Measurements from ENCODE around the gene ESR1. TPM values are rescaled to one million over a fixed set of nuclear protein-coding genes. Genes with fewer than 3 reads are reported as not detected.
"Not testable (repeated sequence)": the region's sequence is repeated elsewhere in the genome, so short reads cannot be mapped to it uniquely, and the experiment has no call there.

The ESR1 gene
- total and polyA plus RNA-seq, 12 donors, result 0.28 to 9.4 (median 3.8) TPM

- Histone ChIP-seq H3K4me1 (replicated peaks in 1 of 2) (no peaks in the 10 kb centered on the region), H3K27ac (no peak overlapping the region), H3K9me3 (replicated peaks in 1 of 3) (no peaks in the 10 kb centered on the region), H3K36me3 (replicated peaks in 1 of 2) (no peaks in the 10 kb centered on the region), H3K4me3 (no peak overlapping the region), H3K27me3 (no peaks in the 10 kb centered on the region)
- WGBS, 4 donors, result 45 to 62% (median 56%) methylated on average over 2 of the region's 2 CpGs
- no peak for TF ChIP-seq POLR2A (IDR thresholded peaks at IDR 0.05)
- TF ChIP-seq CTCF (IDR thresholded peaks at IDR 0.05), result no peak
- DNase-seq, result no peak
- intact Hi-C loops (cut with DNase I), result no loop called here
Measured at GRCh38 chr6:151963001-151963400, 155.5 kb downstream of the ESR1 start.

- H3K36me3 ChIP-seq (replicated peaks in 1 of 2); H3K9me3 ChIP-seq (replicated peaks in 1 of 3); intact Hi-C loops (cut with DNase I); DNase-seq; H3K27me3 ChIP-seq; H3K4me3 ChIP-seq; H3K27ac ChIP-seq; H3K4me1 ChIP-seq (replicated peaks in 1 of 2): not testable (repeated sequence)
- WGBS, 4 donors, result 91 to 97% (median 95%) methylated on average over 4 of the region's 4 CpGs
Measured at GRCh38 chr6:151964412-151964811, 156.9 kb downstream of the ESR1 start.

- Histone ChIP-seq H3K4me3 (no peak overlapping the region), H3K27ac (no peak overlapping the region), H3K27me3 (no peaks in the 10 kb centered on the region), H3K9me3 (replicated peaks in 1 of 3) (no peaks in the 10 kb centered on the region), H3K4me1 (replicated peaks in 1 of 2) (no peaks in the 10 kb centered on the region), H3K36me3 (replicated peaks in 1 of 2) (no peaks in the 10 kb centered on the region)
- intact Hi-C loops (cut with DNase I), result no loop called here
- DNase-seq, result no peak
- WGBS, 4 donors, result 69 to 76% (median 73%) methylated on average over 4 of the region's 4 CpGs
- TF ChIP-seq POLR2A (IDR thresholded peaks at IDR 0.05) (no peak), CTCF (IDR thresholded peaks at IDR 0.05) (no peak)
Measured at GRCh38 chr6:151974061-151974617, 166.7 kb downstream of the ESR1 start.

- Histone ChIP-seq H3K27ac (no peak overlapping the region), H3K36me3 (replicated peaks in 1 of 2) (no peaks in the 10 kb centered on the region), H3K4me3 (no peak overlapping the region), H3K9me3 (replicated peaks in 1 of 3) (no peaks in the 10 kb centered on the region), H3K27me3 (no peaks in the 10 kb centered on the region), H3K4me1 (replicated peaks in 1 of 2) (no peaks in the 10 kb centered on the region)
- no peak for DNase-seq
- no peak for TF ChIP-seq POLR2A (IDR thresholded peaks at IDR 0.05)
- no peak for TF ChIP-seq CTCF (IDR thresholded peaks at IDR 0.05)
- intact Hi-C loops (cut with DNase I), result no loop called here
- 70 to 100% (median 85%) methylated on average over 1 of the region's 1 CpG for WGBS, 4 donors
Measured at GRCh38 chr6:151975795-151976194, 168.3 kb downstream of the ESR1 start.

- intact Hi-C loops (cut with DNase I); H3K4me1 ChIP-seq (replicated peaks in 1 of 2); H3K27ac ChIP-seq; DNase-seq; H3K9me3 ChIP-seq (replicated peaks in 1 of 3); H3K36me3 ChIP-seq (replicated peaks in 1 of 2); H3K27me3 ChIP-seq; H3K4me3 ChIP-seq: not testable (repeated sequence)
- 55 to 62% (median 59%) methylated on average over 6 of the region's 6 CpGs for WGBS, 4 donors
Measured at GRCh38 chr6:151988199-151988598, 180.7 kb downstream of the ESR1 start.
